Gastrocnemius medialis (tissue), 4 donors: Measurements from ENCODE around the gene TBL1X. TPM values are rescaled to one million over a fixed set of nuclear protein-coding genes. Genes with fewer than 3 reads are reported as not detected.
A peak's percentile ranks its signal among the peaks of the same experiment; 100 is the strongest.

Source experiments
- ATAC-seq, 2 donors: fragments of 150-250 bp; one replicate each; pipeline ENCODE4 v1.9.1; 2016
- DNase-seq, 2 donors: peaks; one replicate each; pipeline ENCODE4 v3.0.0-alpha.2; 2019
- H3K27ac ChIP-seq, 4 donors: fragments of 200-600 bp; sonication (generic); 1 replicate in 1 of 4; 2 replicates in 3 of 4; pipeline ENCODE4 v1.5.1; 2016 to 2018; ENCODE audit warnings: mild to moderate bottlenecking in 2 of 4, moderate library complexity in 1 of 4
- H3K27me3 ChIP-seq, 3 donors: fragments of 200-600 bp; sonication (generic) in 2 of 3; 1 replicate in 1 of 3; 2 replicates in 2 of 3; pipeline versions ENCODE4 v1.5.1 to v1.6.0; 2016 to 2019; ENCODE audit warnings: mild to moderate bottlenecking in 1 of 3, moderate library complexity in 1 of 3
- H3K36me3 ChIP-seq, 2 donors: fragments of 200-600 bp; sonication (generic) in 1 of 2; one replicate each; pipeline ENCODE4 v1.5.1; 2017 to 2018
- H3K4me1 ChIP-seq, 2 donors: fragments of 200-600 bp; sonication (generic) in 1 of 2; one replicate each; pipeline ENCODE4 v1.5.1; 2016 to 2017; ENCODE audit warnings: mild to moderate bottlenecking in 2 of 2
- H3K4me3 ChIP-seq, 4 donors: fragments of 200-600 bp; sonication (generic) in 3 of 4; 1 replicate in 1 of 4; 2 replicates in 3 of 4; pipeline ENCODE4 v1.5.1; 2016 to 2019; ENCODE audit warnings: mild to moderate bottlenecking in 2 of 4
- H3K9me3 ChIP-seq, 3 donors: fragments of 200-600 bp; sonication (generic) in 2 of 3; 1 replicate in 1 of 3; 2 replicates in 2 of 3; pipeline ENCODE4 v1.5.1; 2016 to 2019
- POLR2A ChIP-seq, 2 donors: fragments of 450-650 bp; IDR thresholded peaks; one replicate each; pipeline ENCODE4 v1.6.1; 2017; ENCODE audit warnings: antibody characterized with exemption in 2 of 2, mild to moderate bottlenecking in 2 of 2, moderate library complexity in 2 of 2
- in situ Hi-C, 4 donors: fragments of 200-750 bp; cut with MboI; loops; one replicate each; pipeline versions ENCODE4 v1.15.0 to v1.8.0; 2017; ENCODE audit warnings: low sequenced_read_pairs in 4 of 4
- intact Hi-C: fragments of 100-400 bp; cut with DNase I; formaldehyde crosslinking; loops from one replicate; pipeline ENCODE4 v1.15.1; 2023; ENCODE audit warnings: low total_unique reads
- total RNA-seq, 4 donors: library from RNA; depleted of rRNA; stranded (reverse); fragments of >200 nt; gene quantifications; one replicate each; pipeline versions ENCODE4 v1.1.0 to v1.2.3, GENCODE V29; 2016
- TF ChIP-seq, protein P1 (sequence below), 5 experiments: fragments of 450-650 bp in 3 of 5; fragments of 200-600 bp in 2 of 5; sonication (generic) in 2 of 5; IDR thresholded peaks in 4 of 5; conservative IDR thresholded peaks in 1 of 5; 1 replicate in 4 of 5; 2 replicates in 1 of 5; pipeline ENCODE4 v1.5.1; 2016 to 2019; ENCODE audit warnings: antibody characterized with exemption in 5 of 5, mild to moderate bottlenecking in 3 of 5, moderate library complexity in 3 of 5

TBL1X gene
- total RNA-seq, 4 donors from 2014 or later = 6.7 to 16.8 (median 8.0) TPM

- no peaks in the 10 kb centered on the region for H3K36me3 ChIP-seq
- intact Hi-C loops (loop anchor here (10.0 kb wide), 1 partner anchor 126 kb away; no protein-coding TSS in a partner anchor), in situ Hi-C loops (no loop called here)
- TF ChIP-seq, protein P1, sequence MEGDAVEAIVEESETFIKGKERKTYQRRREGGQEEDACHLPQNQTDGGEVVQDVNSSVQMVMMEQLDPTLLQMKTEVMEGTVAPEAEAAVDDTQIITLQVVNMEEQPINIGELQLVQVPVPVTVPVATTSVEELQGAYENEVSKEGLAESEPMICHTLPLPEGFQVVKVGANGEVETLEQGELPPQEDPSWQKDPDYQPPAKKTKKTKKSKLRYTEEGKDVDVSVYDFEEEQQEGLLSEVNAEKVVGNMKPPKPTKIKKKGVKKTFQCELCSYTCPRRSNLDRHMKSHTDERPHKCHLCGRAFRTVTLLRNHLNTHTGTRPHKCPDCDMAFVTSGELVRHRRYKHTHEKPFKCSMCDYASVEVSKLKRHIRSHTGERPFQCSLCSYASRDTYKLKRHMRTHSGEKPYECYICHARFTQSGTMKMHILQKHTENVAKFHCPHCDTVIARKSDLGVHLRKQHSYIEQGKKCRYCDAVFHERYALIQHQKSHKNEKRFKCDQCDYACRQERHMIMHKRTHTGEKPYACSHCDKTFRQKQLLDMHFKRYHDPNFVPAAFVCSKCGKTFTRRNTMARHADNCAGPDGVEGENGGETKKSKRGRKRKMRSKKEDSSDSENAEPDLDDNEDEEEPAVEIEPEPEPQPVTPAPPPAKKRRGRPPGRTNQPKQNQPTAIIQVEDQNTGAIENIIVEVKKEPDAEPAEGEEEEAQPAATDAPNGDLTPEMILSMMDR (IDR thresholded peaks at IDR 0.05 in 4 of 5, conservative IDR thresholded peaks at IDR 0.05 in 1 of 5) = no peak
- no peak for TF ChIP-seq POLR2A (IDR thresholded peaks at IDR 0.05)
- ATAC-seq (no peak), DNase-seq (no peak)
- H3K9me3 ChIP-seq = no peaks in the 10 kb centered on the region
- H3K27ac ChIP-seq = no peak overlapping the region
- no peaks in the 10 kb centered on the region for H3K27me3 ChIP-seq
- H3K4me1 ChIP-seq = peaks cover 0 to 3% of the 10 kb centered on the region in 2 donors
- no peak overlapping the region for H3K4me3 ChIP-seq
Measured at GRCh38 chrX:9529223-9529622, 64.4 kb downstream of the TBL1X start.

GRCh38 chrX:9530848-9531274, 66.0 kb downstream of the TBL1X start:
- intact Hi-C loops (loop anchor here (5.0 kb wide), 1 partner anchor 189 kb away; no protein-coding TSS in a partner anchor), in situ Hi-C loops (no loop called here)
- ATAC-seq (no peak), DNase-seq (peak; percentile 4 to 24)
- Histone ChIP-seq H3K4me3 (no peak overlapping the region), H3K27ac (no peak overlapping the region), H3K27me3 (no peaks in the 10 kb centered on the region), H3K4me1 (peaks cover 0 to 3% of the 10 kb centered on the region in 2 donors), H3K36me3 (no peaks in the 10 kb centered on the region), H3K9me3 (no peaks in the 10 kb centered on the region)
- no peak for TF ChIP-seq POLR2A (IDR thresholded peaks at IDR 0.05)
- TF ChIP-seq, protein P1 (IDR thresholded peaks at IDR 0.05 in 4 of 5, conservative IDR thresholded peaks at IDR 0.05 in 1 of 5) = no peak

DNA sequence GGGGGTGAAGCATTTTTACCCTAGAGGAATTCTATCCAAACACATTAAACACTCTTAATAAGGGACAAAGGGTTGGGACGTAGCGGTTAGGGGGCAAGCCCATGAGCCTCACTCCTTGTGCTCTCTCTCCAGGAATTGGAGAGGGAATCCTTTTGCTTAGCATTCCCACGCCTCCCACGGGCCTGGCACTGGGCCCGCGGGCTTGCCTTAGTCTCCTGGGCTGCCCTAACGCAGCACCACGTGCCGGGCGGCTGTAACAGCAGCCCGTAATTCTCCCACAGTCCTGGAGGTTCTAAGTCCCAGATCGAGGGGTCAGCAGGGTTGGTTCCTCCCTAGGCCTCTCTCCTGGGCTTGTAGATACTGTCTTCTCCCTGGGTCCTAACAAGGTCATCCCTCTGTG, 67.5 kb downstream of the TBL1X start:
- no peaks in the 10 kb centered on the region for H3K36me3 ChIP-seq
- in situ Hi-C loops (no loop called here), intact Hi-C loops (loop anchor here (5.0 kb wide), 1 partner anchor 190 kb away; no protein-coding TSS in a partner anchor)
- H3K9me3 ChIP-seq = no peaks in the 10 kb centered on the region
- no peak overlapping the region for H3K27ac ChIP-seq
- H3K4me3 ChIP-seq = no peak overlapping the region
- ATAC-seq (no peak), DNase-seq (no peak)
- peaks cover 0 to 3% of the 10 kb centered on the region in 2 donors for H3K4me1 ChIP-seq
- H3K27me3 ChIP-seq = no peaks in the 10 kb centered on the region
- TF ChIP-seq POLR2A (IDR thresholded peaks at IDR 0.05) = no peak
- TF ChIP-seq, protein P1 (IDR thresholded peaks at IDR 0.05 in 4 of 5, conservative IDR thresholded peaks at IDR 0.05 in 1 of 5) = no peak

DNA sequence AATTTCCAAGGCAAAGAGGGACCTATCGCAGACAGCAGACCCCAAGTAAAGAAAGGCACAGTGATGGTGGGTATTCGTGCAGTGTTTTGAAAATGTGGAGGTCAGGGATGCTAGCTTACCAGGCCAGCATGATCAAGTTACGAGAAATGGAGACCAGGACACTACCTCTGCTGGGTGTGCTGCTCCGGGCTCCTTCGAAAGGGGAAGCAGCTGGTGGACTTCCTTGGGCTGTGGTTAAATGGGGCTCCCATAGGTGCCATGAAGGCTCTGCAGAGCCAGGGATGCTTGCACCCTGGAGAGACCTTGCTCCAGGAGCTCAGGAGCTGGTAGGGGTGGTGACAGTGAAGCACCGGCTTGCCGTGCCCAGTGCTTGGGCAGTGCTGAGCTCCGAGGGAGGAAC, 68.8 kb downstream of the TBL1X start:
- TF ChIP-seq, protein P1 (IDR thresholded peaks at IDR 0.05 in 4 of 5, conservative IDR thresholded peaks at IDR 0.05 in 1 of 5) = no peak
- TF ChIP-seq POLR2A (IDR thresholded peaks at IDR 0.05) = no peak
- H3K27ac ChIP-seq = no peak overlapping the region
- no peak for DNase-seq
- H3K36me3 ChIP-seq = no peaks in the 10 kb centered on the region
- intact Hi-C loops = loop anchor here (5.0 kb wide), 1 partner anchor 191 kb away; no protein-coding TSS in a partner anchor
- H3K9me3 ChIP-seq = no peaks in the 10 kb centered on the region
- H3K4me3 ChIP-seq = no peak overlapping the region
- in situ Hi-C loops = no loop called here
- no peak for ATAC-seq
- H3K4me1 ChIP-seq = peaks cover 0 to 3% of the 10 kb centered on the region in 2 donors
- H3K27me3 ChIP-seq = no peaks in the 10 kb centered on the region

DNA sequence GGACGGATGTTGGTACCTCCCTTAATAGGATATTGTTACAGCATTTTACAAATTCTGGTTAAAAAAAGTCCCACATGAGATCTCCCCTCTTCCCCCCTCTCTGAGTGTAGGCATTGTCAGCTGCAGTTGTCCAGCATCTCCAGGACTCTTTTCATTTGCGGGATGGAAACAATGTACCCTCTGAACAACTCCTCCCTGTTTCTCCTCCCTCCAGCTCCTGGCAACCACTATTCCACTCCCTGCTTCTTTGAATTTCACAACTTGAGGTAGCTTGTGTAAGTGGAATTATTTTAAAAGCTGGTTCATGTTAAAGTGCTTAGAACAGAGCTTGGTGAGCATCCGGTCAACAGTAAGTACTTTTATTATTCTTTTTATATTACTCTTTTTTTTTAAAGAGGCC, 69.8 kb downstream of the TBL1X start:
- Histone ChIP-seq H3K27me3 (no peaks in the 10 kb centered on the region), H3K4me1 (peaks cover 0 to 3% of the 10 kb centered on the region in 2 donors), H3K9me3 (no peaks in the 10 kb centered on the region), H3K36me3 (no peaks in the 10 kb centered on the region), H3K27ac (no peak overlapping the region), H3K4me3 (no peak overlapping the region)
- TF ChIP-seq, protein P1 (IDR thresholded peaks at IDR 0.05 in 4 of 5, conservative IDR thresholded peaks at IDR 0.05 in 1 of 5) = no peak
- TF ChIP-seq POLR2A (IDR thresholded peaks at IDR 0.05) = no peak
- in situ Hi-C loops = no loop called here
- ATAC-seq = peak in 1 of 2 donors; percentile 75
- intact Hi-C loops = loop anchor here (5.0 kb wide), 1 partner anchor 192 kb away; no protein-coding TSS in a partner anchor
- DNase-seq = no peak
